ENCODE data around the gene FHIT.
"Not testable (repeated sequence)": the region's sequence is repeated elsewhere in the genome, so short reads cannot be mapped to it uniquely, and the experiment has no call there.

The FHIT gene

GRCh38 chr3:61090389-61091169 lies 160.7 kb downstream of the FHIT start:
- Mint-ChIP-seq H3K4me3 (no peak overlapping the region), H3K36me3 (ENCODE audit: low read depth) (no peaks in the 10 kb centered on the region), H3K27me3 (no peaks in the 10 kb centered on the region), H3K9me3 (peaks cover 3% of the 10 kb centered on the region), H3K27ac (no peak overlapping the region), H3K4me1 (no peaks in the 10 kb centered on the region)
- DNase-seq (no peak), ATAC-seq (no peak)

- ATAC-seq (no peak), DNase-seq (no peak)
- Mint-ChIP-seq H3K27me3 (no peaks in the 10 kb centered on the region), H3K36me3 (ENCODE audit: low read depth) (peaks cover 4% of the 10 kb centered on the region), H3K4me1 (no peaks in the 10 kb centered on the region), H3K4me3 (no peak overlapping the region), H3K9me3 (peaks cover 13% of the 10 kb centered on the region), H3K27ac (no peak overlapping the region)
These were observed 163.8 kb downstream of the FHIT start for GRCh38 chr3:61087465-61087864.

- Mint-ChIP-seq H3K4me1 (no peaks in the 10 kb centered on the region), H3K36me3 (ENCODE audit: low read depth) (peaks cover 4% of the 10 kb centered on the region), H3K27ac (no peak overlapping the region), H3K4me3 (no peak overlapping the region), H3K9me3 (peaks cover 9% of the 10 kb centered on the region), H3K27me3 (no peaks in the 10 kb centered on the region)
- no peak for ATAC-seq
- DNase-seq = no peak
These were observed 169.7 kb downstream of the FHIT start for GRCh38 chr3:61081554-61081953.

DNA sequence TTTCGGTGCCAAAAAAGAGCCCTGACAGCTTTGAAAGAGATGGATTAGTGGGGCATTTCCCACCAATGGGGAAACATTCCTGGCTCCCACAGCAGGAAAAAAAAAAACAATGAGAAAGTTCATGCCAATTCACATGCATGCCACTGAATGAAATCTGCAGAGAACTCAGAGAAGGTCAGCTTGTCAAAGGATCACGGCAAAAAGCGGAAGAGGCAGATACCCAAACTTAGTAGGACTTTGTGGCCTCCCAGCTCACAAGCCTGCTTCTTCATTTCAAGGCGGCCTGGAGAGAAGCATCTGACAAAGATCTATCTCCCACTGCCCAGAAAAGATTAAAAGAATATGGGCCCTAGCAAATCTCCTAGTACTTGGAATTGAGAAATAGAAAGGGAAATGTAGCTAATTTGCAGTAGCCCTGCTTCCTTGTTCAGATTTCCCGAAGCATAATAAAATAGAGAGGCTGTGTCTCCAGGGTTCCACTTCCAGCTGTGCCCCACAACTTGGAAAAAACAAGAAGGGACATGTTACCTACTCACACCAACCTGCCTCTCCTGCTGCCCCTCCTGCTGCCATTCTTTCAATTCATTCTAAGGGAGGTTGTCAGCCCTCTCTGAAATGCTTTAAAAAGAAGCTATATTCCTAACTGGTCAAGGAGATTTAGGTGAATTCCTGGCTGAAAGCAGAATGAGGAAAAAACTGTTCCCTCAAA lies 170.4 kb downstream of the FHIT start:
- peaks cover 4% of the 10 kb centered on the region for H3K36me3 Mint-ChIP-seq (ENCODE audit: low read depth)
- no peak for ATAC-seq
- H3K4me1 Mint-ChIP-seq = no peaks in the 10 kb centered on the region
- DNase-seq = no peak
- H3K4me3 Mint-ChIP-seq = no peak overlapping the region
- no peak overlapping the region for H3K27ac Mint-ChIP-seq
- H3K27me3 Mint-ChIP-seq = no peaks in the 10 kb centered on the region
- H3K9me3 Mint-ChIP-seq = peaks cover 9% of the 10 kb centered on the region

- ATAC-seq = no peak
- Mint-ChIP-seq H3K9me3 (no peaks in the 10 kb centered on the region), H3K27ac (no peak overlapping the region), H3K27me3 (no peaks in the 10 kb centered on the region), H3K36me3 (ENCODE audit: low read depth) (no peaks in the 10 kb centered on the region), H3K4me1 (no peaks in the 10 kb centered on the region), H3K4me3 (no peak overlapping the region)
- no peak for DNase-seq
These were observed 173.1 kb downstream of the FHIT start for GRCh38 chr3:61078048-61078752.

GRCh38 chr3:61077551-61077950 lies 173.7 kb downstream of the FHIT start:
- DNase-seq (no peak), ATAC-seq (no peak)
- no peak overlapping the region for H3K4me3 Mint-ChIP-seq
- no peaks in the 10 kb centered on the region for H3K36me3 Mint-ChIP-seq (ENCODE audit: low read depth)
- H3K27me3 Mint-ChIP-seq = no peaks in the 10 kb centered on the region
- H3K4me1 Mint-ChIP-seq = no peaks in the 10 kb centered on the region
- no peaks in the 10 kb centered on the region for H3K9me3 Mint-ChIP-seq
- no peak overlapping the region for H3K27ac Mint-ChIP-seq

GRCh38 chr3:61074783-61075182 lies 176.5 kb downstream of the FHIT start:
- no peak overlapping the region for H3K4me3 Mint-ChIP-seq
- H3K27ac Mint-ChIP-seq = no peak overlapping the region
- H3K27me3 Mint-ChIP-seq = no peaks in the 10 kb centered on the region
- H3K9me3 Mint-ChIP-seq = no peaks in the 10 kb centered on the region
- no peaks in the 10 kb centered on the region for H3K36me3 Mint-ChIP-seq (ENCODE audit: low read depth)
- no peaks in the 10 kb centered on the region for H3K4me1 Mint-ChIP-seq
- ATAC-seq (no peak), DNase-seq (no peak)

- Mint-ChIP-seq H3K36me3 (ENCODE audit: low read depth) (no peaks in the 10 kb centered on the region), H3K4me3 (no peak overlapping the region), H3K9me3 (no peaks in the 10 kb centered on the region), H3K27me3 (no peaks in the 10 kb centered on the region), H3K4me1 (no peaks in the 10 kb centered on the region), H3K27ac (no peak overlapping the region)
- DNase-seq (no peak), ATAC-seq (no peak)
These were observed 177.6 kb downstream of the FHIT start for GRCh38 chr3:61073566-61074165.

DNA sequence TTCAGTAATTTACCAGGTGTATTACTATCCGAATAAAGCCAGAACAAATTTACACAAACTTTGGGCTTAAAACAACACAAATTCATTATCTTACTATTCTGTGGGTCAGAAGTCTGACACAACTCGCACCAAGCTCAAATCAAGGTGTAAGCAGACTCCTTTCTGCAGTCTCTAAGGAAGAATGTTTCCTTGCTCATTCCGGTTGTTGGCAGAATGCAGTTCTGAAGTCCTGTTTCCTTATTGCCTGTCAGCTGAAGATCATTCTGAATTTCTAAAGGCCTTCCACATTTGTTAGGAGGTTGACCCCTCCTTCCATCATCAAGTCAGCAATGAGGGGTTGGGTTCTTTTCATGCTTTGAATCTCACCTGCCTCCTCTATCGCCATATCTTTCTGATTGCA lies 183.2 kb downstream of the FHIT start:
- no peak overlapping the region for H3K27ac Mint-ChIP-seq
- H3K27me3 Mint-ChIP-seq = no peaks in the 10 kb centered on the region
- no peaks in the 10 kb centered on the region for H3K9me3 Mint-ChIP-seq
- H3K36me3 Mint-ChIP-seq (ENCODE audit: low read depth) = no peaks in the 10 kb centered on the region
- no peaks in the 10 kb centered on the region for H3K4me1 Mint-ChIP-seq
- no peak overlapping the region for H3K4me3 Mint-ChIP-seq
- DNase-seq = no peak
- no peak for ATAC-seq

GRCh38 chr3:61066800-61067199 lies 184.5 kb downstream of the FHIT start:
- H3K27ac Mint-ChIP-seq = no peak overlapping the region

GRCh38 chr3:61066222-61066621 lies 185.0 kb downstream of the FHIT start:
- H3K4me3 Mint-ChIP-seq; H3K36me3 Mint-ChIP-seq (ENCODE audit: low read depth); H3K9me3 Mint-ChIP-seq; H3K4me1 Mint-ChIP-seq; H3K27me3 Mint-ChIP-seq; DNase-seq; H3K27ac Mint-ChIP-seq; ATAC-seq: not testable (repeated sequence)

More at GRCh38 chr3:61066800-61067199, 184.5 kb downstream of the FHIT start:
- no peaks in the 10 kb centered on the region for H3K4me1 Mint-ChIP-seq
- no peaks in the 10 kb centered on the region for H3K27me3 Mint-ChIP-seq
- H3K36me3 Mint-ChIP-seq (ENCODE audit: low read depth) = no peaks in the 10 kb centered on the region
- ATAC-seq = no peak
- H3K9me3 Mint-ChIP-seq = no peaks in the 10 kb centered on the region
- DNase-seq = no peak
- no peak overlapping the region for H3K4me3 Mint-ChIP-seq

- DNase-seq (no peak), ATAC-seq (no peak)
- H3K27me3 Mint-ChIP-seq = no peaks in the 10 kb centered on the region
- no peak overlapping the region for H3K4me3 Mint-ChIP-seq
- no peak overlapping the region for H3K27ac Mint-ChIP-seq
- no peaks in the 10 kb centered on the region for H3K36me3 Mint-ChIP-seq (ENCODE audit: low read depth)
- H3K9me3 Mint-ChIP-seq = no peaks in the 10 kb centered on the region
- no peaks in the 10 kb centered on the region for H3K4me1 Mint-ChIP-seq
These were observed 185.7 kb downstream of the FHIT start for GRCh38 chr3:61065451-61066011.

DNA sequence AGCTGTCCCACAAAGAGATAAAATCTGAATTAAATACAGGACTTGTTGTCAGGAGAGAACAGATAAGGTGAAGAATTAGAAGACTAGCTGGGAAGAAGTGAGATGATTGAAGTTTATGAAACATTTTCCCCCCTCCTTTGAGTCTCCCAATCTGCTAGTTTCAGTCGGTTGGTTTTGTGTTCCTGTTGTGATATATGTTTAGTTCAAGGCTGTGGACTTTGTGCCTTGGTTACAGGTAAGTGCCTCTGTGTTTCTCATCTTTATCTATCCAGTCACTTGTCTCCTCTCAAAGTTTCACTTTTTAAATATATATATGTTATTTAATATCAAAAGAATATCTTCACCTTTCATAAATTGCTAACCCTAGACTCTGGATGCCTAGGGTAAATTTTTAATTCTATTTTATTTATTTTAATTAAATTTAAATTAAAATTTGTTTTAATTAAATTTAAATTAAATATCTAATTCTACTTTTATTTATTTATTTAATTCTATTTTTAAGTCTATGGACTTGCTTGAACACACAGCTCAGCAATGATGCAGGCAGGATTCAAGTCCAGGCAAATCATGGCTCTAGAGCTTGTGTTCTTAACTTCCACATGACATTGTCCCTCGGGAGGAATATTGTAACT lies 190.0 kb downstream of the FHIT start:
- no peak for ATAC-seq
- Mint-ChIP-seq H3K4me1 (no peaks in the 10 kb centered on the region), H3K36me3 (ENCODE audit: low read depth) (no peaks in the 10 kb centered on the region), H3K4me3 (no peak overlapping the region), H3K9me3 (no peaks in the 10 kb centered on the region), H3K27me3 (no peaks in the 10 kb centered on the region), H3K27ac (no peak overlapping the region)
- DNase-seq = no peak

DNA sequence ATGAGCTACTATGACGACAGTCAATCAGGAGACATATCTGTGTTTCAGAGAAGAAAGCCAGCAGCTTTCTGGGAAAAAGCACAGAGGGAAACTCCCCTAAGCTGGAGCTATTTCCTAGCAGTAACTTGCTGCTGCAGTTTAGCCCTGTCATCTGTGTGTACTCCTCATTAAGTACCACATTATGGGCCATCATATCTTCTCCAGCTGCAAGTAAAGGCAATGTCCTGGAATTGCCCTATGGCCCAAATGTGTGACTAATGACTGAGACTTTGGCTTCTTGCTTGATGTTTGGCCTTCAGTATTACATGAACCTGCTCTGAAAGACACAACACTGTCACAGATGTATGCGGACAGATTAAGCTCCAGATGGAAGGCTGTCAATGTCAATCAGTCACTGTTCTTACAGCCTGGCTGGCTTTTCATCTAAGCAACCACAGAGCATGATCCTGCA lies 190.8 kb downstream of the FHIT start:
- Mint-ChIP-seq H3K4me3 (no peak overlapping the region), H3K9me3 (no peaks in the 10 kb centered on the region), H3K27ac (no peak overlapping the region), H3K27me3 (no peaks in the 10 kb centered on the region), H3K4me1 (no peaks in the 10 kb centered on the region), H3K36me3 (ENCODE audit: low read depth) (no peaks in the 10 kb centered on the region)
- ATAC-seq (no peak), DNase-seq (no peak)
